RWPE2 (cell line): ENCODE measurements around the gene KCNF1.

Experiments used
- ATAC-seq: fragments of 200-7000 bp; cut with Tn5 transposase; 3 replicates; pipeline ENCODE4 v1.9.1; 2021; ENCODE audit warnings: low read depth
- DNase-seq: peaks from one replicate; pipeline ENCODE4 v3.0.0-alpha.2; 2020; ENCODE audit warnings: low spot score
- H3K27ac ChIP-seq: fragments of 450-650 bp; 2 replicates; pipeline ENCODE4 v1.5.1; 2017; ENCODE audit warnings: mild to moderate bottlenecking; ENCODE audit not compliant: poor library complexity, severe bottlenecking
- H3K27me3 ChIP-seq: fragments of 250-450 bp; sonication (Bioruptor Pico); 2 replicates; pipeline ENCODE4 v1.5.1; 2021; ENCODE audit warnings: mild to moderate bottlenecking, moderate library complexity; ENCODE audit not compliant: insufficient read depth, poor library complexity, severe bottlenecking
- H3K36me3 ChIP-seq: fragments of 250-450 bp; sonication (Bioruptor Pico); 2 replicates; pipeline ENCODE4 v1.5.1; 2020; ENCODE audit warnings: low read depth, mild to moderate bottlenecking, moderate library complexity
- H3K4me1 ChIP-seq: fragments of 250-450 bp; sonication (Bioruptor Pico); 2 replicates; pipeline ENCODE4 v1.5.1; 2021; ENCODE audit warnings: mild to moderate bottlenecking, moderate library complexity; ENCODE audit not compliant: insufficient read depth, poor library complexity, severe bottlenecking
- H3K4me3 ChIP-seq: fragments of 250-450 bp; sonication (Bioruptor Pico); 2 replicates; pipeline ENCODE4 v1.5.1; 2021; ENCODE audit warnings: mild to moderate bottlenecking, moderate library complexity; ENCODE audit not compliant: severe bottlenecking
- H3K9me3 ChIP-seq: fragments of 250-450 bp; sonication (Bioruptor Pico); 2 replicates; pipeline ENCODE4 v1.5.1; 2021; ENCODE audit warnings: mild to moderate bottlenecking, moderate library complexity; ENCODE audit not compliant: severe bottlenecking
- CTCF ChIP-seq: fragments of 450-650 bp; IDR thresholded peaks from one replicate; pipeline ENCODE4 v1.5.1; 2017; ENCODE audit warnings: mild to moderate bottlenecking, moderate library complexity; ENCODE audit not compliant: poor library complexity, severe bottlenecking

The KCNF1 gene

GRCh38 chr2:10905006-10905861 is 6.5 kb upstream of the KCNF1 start:
- Histone ChIP-seq H3K27me3 (peaks cover under 1% of the 10 kb centered on the region), H3K36me3 (no peaks in the 10 kb centered on the region), H3K4me1 (peaks cover 8% of the 10 kb centered on the region), H3K9me3 (no peaks in the 10 kb centered on the region), H3K4me3 (no peak overlapping the region), H3K27ac (no peak overlapping the region)
- DNase-seq (no peak), ATAC-seq (no peak)
- TF ChIP-seq CTCF = no peak

GRCh38 chr2:10905862-10906143 is 5.9 kb upstream of the KCNF1 start:
- peaks cover 7% of the 10 kb centered on the region for H3K27me3 ChIP-seq
- H3K36me3 ChIP-seq = no peaks in the 10 kb centered on the region
- H3K4me1 ChIP-seq = peaks cover 8% of the 10 kb centered on the region
- no peak overlapping the region for H3K27ac ChIP-seq
- TF ChIP-seq CTCF = no peak
- no peak for ATAC-seq
- H3K9me3 ChIP-seq = no peaks in the 10 kb centered on the region
- no peak overlapping the region for H3K4me3 ChIP-seq
- DNase-seq = no peak

GRCh38 chr2:10906926-10907625 is 4.7 kb upstream of the KCNF1 start:
- no peak for ATAC-seq
- no peaks in the 10 kb centered on the region for H3K9me3 ChIP-seq
- H3K27me3 ChIP-seq = peaks cover 17% of the 10 kb centered on the region
- no peak for TF ChIP-seq CTCF
- DNase-seq = no peak
- no peaks in the 10 kb centered on the region for H3K4me1 ChIP-seq
- no peak overlapping the region for H3K27ac ChIP-seq
- H3K4me3 ChIP-seq = no peak overlapping the region
- H3K36me3 ChIP-seq = no peaks in the 10 kb centered on the region

- no peaks in the 10 kb centered on the region for H3K9me3 ChIP-seq
- no peaks in the 10 kb centered on the region for H3K4me1 ChIP-seq
- ATAC-seq (no peak), DNase-seq (no peak)
- no peak overlapping the region for H3K27ac ChIP-seq
- no peaks in the 10 kb centered on the region for H3K36me3 ChIP-seq
- peaks cover 27% of the 10 kb centered on the region for H3K27me3 ChIP-seq
- TF ChIP-seq CTCF = no peak
- no peak overlapping the region for H3K4me3 ChIP-seq
Observed at GRCh38 chr2:10908195-10908594, 3.5 kb upstream of the KCNF1 start.
